Neural progenitor cell (in vitro differentiated cells): ENCODE data around the gene TBC1D17.

ENCODE experiments used
- CTCF ChIP-seq: fragments of 200-600 bp; sonication (generic); IDR thresholded peaks from 2 replicates; pipeline ENCODE4 v1.5.1; 2017; ENCODE audit warnings: antibody characterized with exemption, mild to moderate bottlenecking
- EZH2 ChIP-seq: fragments of 200-600 bp; sonication (generic); IDR thresholded peaks from 2 replicates; pipeline ENCODE4 v1.6.1; 2017; ENCODE audit warnings: antibody characterized with exemption, mild to moderate bottlenecking, moderate library complexity
- EZH2phosphoT487 ChIP-seq: fragments of 200-600 bp; sonication (generic); IDR thresholded peaks from 2 replicates; pipeline ENCODE4 v1.6.1; 2017; ENCODE audit warnings: antibody characterized with exemption

DNA sequence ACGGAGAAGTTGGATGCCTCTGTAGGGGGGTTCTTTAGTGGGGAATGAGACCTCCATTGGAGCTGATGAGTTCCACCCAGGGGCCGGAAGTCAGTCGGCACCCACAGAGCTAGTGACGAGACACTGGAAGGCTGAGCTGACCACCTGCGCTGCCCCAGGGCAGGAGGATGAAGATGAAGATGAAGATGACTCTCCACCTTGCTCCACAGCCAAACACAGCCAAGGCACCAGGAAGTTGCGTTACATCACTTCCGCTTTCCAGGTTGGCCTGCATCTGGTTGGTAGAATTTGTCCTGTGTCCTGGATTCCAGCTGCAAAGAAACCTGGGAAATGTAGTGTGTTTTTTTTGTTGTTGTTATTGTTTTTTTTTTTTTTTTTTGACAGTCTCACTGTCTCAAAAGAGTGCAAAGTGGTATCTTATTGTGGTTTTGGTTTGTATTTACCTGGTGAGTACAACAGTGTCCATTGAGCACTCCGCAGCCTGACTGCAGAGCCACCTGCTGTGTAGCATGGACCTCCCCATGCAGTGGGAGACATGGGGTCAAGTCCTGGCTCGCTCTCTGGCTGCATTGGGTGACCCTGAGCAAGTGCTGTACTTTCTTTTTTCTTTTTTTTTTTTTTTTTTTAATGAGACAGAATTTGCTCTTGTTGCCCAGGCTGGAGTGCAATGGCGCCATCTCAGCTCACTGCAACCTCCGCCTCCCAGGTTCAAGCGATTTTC is 1.9 kb downstream of the TBC1D17 start:
- no peak for TF ChIP-seq CTCF
- TF ChIP-seq EZH2phosphoT487 = no peak
- TF ChIP-seq EZH2 = no peak
